Left ventricle myocardium inferior (tissue), 1 donor: ENCODE data around the gene PRAMEF17. TPM values are rescaled to one million over a fixed set of nuclear protein-coding genes. Genes with fewer than 3 reads are reported as not detected.
"Not testable (repeated sequence)": the region's sequence is repeated elsewhere in the genome, so short reads cannot be mapped to it uniquely, and the experiment has no call there.

Source experiments
- DNase-seq: peaks from one replicate; pipeline ENCODE4 v3.0.0-alpha.2; 2020
- H3K27ac ChIP-seq: fragments of 200-600 bp; replicated peaks from 2 replicates; pipeline ENCODE4 v1.8.0; 2021
- H3K27me3 ChIP-seq: fragments of 200-600 bp; 2 replicates; pipeline ENCODE4 v1.8.0; 2021; ENCODE audit warnings: low read depth
- H3K36me3 ChIP-seq: fragments of 200-600 bp; 2 replicates; pipeline ENCODE4 v1.8.0; 2021
- H3K4me1 ChIP-seq: fragments of 200-600 bp; 2 replicates; pipeline ENCODE4 v1.8.0; 2021
- H3K4me3 ChIP-seq: fragments of 200-600 bp; 2 replicates; pipeline ENCODE4 v1.8.0; 2021; ENCODE audit warnings: mild to moderate bottlenecking, moderate library complexity
- H3K9me3 ChIP-seq: fragments of 200-600 bp; replicated peaks from 2 replicates; pipeline ENCODE4 v1.8.0; 2021
- CTCF ChIP-seq: fragments of 200-600 bp; IDR thresholded peaks from 2 replicates; pipeline ENCODE4 v1.8.0; 2021; ENCODE audit warnings: antibody characterized with exemption, mild to moderate bottlenecking, borderline replicate concordance
- intact Hi-C: fragments of 100-400 bp; cut with micrococcal nuclease; formaldehyde crosslinking; loops from one replicate; pipeline ENCODE4 v1.11.0; 2022
- total RNA-seq: library from RNA; stranded (reverse); fragmentation: NEBNext Ultra II Directional; extraction: Animal tissue kit (Norgen Biotek cat#: 25700); gene quantifications from one replicate; pipeline ENCODE4 v1.2.1, GENCODE V29; 2021
- donor health status: DM: no; HTN: yes; CAD: no; lungs with severe emphysema.

Gene PRAMEF17
- total RNA-seq, 1 donor from 2014 or later: not detected

- Histone ChIP-seq H3K36me3 (no peaks in the 10 kb centered on the region), H3K4me1 (peaks cover 6% of the 10 kb centered on the region), H3K27ac (no peak overlapping the region), H3K4me3 (no peak overlapping the region), H3K27me3 (peaks cover 28% of the 10 kb centered on the region), H3K9me3 (peaks cover 2% of the 10 kb centered on the region)
- DNase-seq: no peak
- intact Hi-C loops: no loop called here
- no peak for TF ChIP-seq CTCF
Observed at GRCh38 chr1:13435458-13435857, 46.0 kb downstream of the PRAMEF17 start.

- H3K4me1 ChIP-seq, H3K36me3 ChIP-seq, H3K9me3 ChIP-seq, H3K4me3 ChIP-seq, H3K27ac ChIP-seq, DNase-seq, intact Hi-C loops, H3K27me3 ChIP-seq: not testable (repeated sequence)
Observed at GRCh38 chr1:13439104-13439783, 49.8 kb downstream of the PRAMEF17 start.

Other genes starting within 250 kb of the PRAMEF17 start
- not detected for gene PRAMEF26, start 233.6 kb upstream of the PRAMEF17 start, total RNA-seq
- not detected for gene HNRNPCL4, start 224.0 kb upstream of the PRAMEF17 start, total RNA-seq
- not detected for gene PRAMEF9, start 217.8 kb upstream of the PRAMEF17 start, total RNA-seq
- gene PRAMEF13, start 188.2 kb upstream of the PRAMEF17 start, total RNA-seq: not detected
- not detected for gene PRAMEF18, start 163.5 kb upstream of the PRAMEF17 start, total RNA-seq
- not detected for gene PRAMEF5, start 135.4 kb upstream of the PRAMEF17 start, total RNA-seq
- gene PRAMEF8, start 104.5 kb upstream of the PRAMEF17 start, total RNA-seq: not detected
- not detected for gene PRAMEF33, start 86.1 kb upstream of the PRAMEF17 start, total RNA-seq
- gene PRAMEF15, start 74.1 kb upstream of the PRAMEF17 start, total RNA-seq: not detected
- gene PRAMEF14, start 42.5 kb upstream of the PRAMEF17 start, total RNA-seq: not detected
- not detected for gene PRAMEF19, start 17.7 kb upstream of the PRAMEF17 start, total RNA-seq
- not detected for gene PRAMEF20, start 20.8 kb downstream of the PRAMEF17 start, total RNA-seq
- gene LRRC38, start 124.4 kb downstream of the PRAMEF17 start, total RNA-seq: 0.30 TPM
- gene PDPN, start 194.2 kb downstream of the PRAMEF17 start, total RNA-seq: 16.7 TPM